Liver (tissue), 9 donors: ENCODE results near the gene FAM186B. TPM values are rescaled to one million over a fixed set of nuclear protein-coding genes. Genes with fewer than 3 reads are reported as not detected.

ENCODE experiments used
- DNase-seq: peaks from one replicate; pipeline ENCODE4 v3.0.0-alpha.2; 2017; ENCODE audit warnings: low spot score
- H3K27ac ChIP-seq, 2 donors: one replicate each; pipeline ENCODE4 v1.7.0; 2013; ENCODE audit warnings: inconsistent platforms in 2 of 2, low read length in 2 of 2, control low read depth in 1 of 2, low read depth in 1 of 2, mild to moderate bottlenecking in 1 of 2
- H3K27me3 ChIP-seq, 4 donors: one replicate each; pipeline versions ENCODE4 v1.6.1 to v1.7.0; 2013; ENCODE audit warnings: low read length in 3 of 4, inconsistent platforms in 1 of 4, mild to moderate bottlenecking in 1 of 4, moderate library complexity in 1 of 4; ENCODE audit not compliant: control insufficient read depth in 4 of 4, insufficient read depth in 4 of 4
- H3K36me3 ChIP-seq, 4 donors: one replicate each; pipeline versions ENCODE4 v1.6.1 to v1.7.0; 2013; ENCODE audit warnings: low read length in 3 of 4, mild to moderate bottlenecking in 3 of 4, low read depth in 1 of 4, moderate library complexity in 1 of 4; ENCODE audit not compliant: control insufficient read depth in 4 of 4, insufficient read depth in 3 of 4
- H3K4me1 ChIP-seq, 4 donors: one replicate each; pipeline versions ENCODE4 v1.6.1 to v1.7.0; 2013; ENCODE audit warnings: low read length in 3 of 4, mild to moderate bottlenecking in 3 of 4, moderate library complexity in 1 of 4; ENCODE audit not compliant: control insufficient read depth in 4 of 4, insufficient read depth in 4 of 4
- H3K4me3 ChIP-seq, 3 donors: one replicate each; pipeline versions ENCODE4 v1.6.1 to v1.7.0; 2013; ENCODE audit warnings: low read length in 3 of 3, control low read depth in 1 of 3, low read depth in 1 of 3, mild to moderate bottlenecking in 1 of 3
- H3K9ac ChIP-seq, 2 donors: one replicate each; pipeline ENCODE4 v1.7.0; 2013; ENCODE audit warnings: low read length in 2 of 2, mild to moderate bottlenecking in 2 of 2, moderate library complexity in 2 of 2, control low read depth in 1 of 2, low read depth in 1 of 2
- H3K9me3 ChIP-seq, 4 donors: one replicate each; pipeline versions ENCODE4 v1.6.1 to v1.7.0; 2013; ENCODE audit warnings: low read length in 3 of 4; ENCODE audit not compliant: control insufficient read depth in 4 of 4
- ATF3 ChIP-seq: IDR thresholded peaks from 2 replicates; pipeline ENCODE4 v1.6.1; 2016; ENCODE audit warnings: antibody characterized with exemption
- CTCF ChIP-seq: fragments of 150-350 bp; IDR thresholded peaks from 2 replicates; pipeline ENCODE4 v1.5.1; 2017; ENCODE audit warnings: improper control_type of control experiment, low read depth, low read length; ENCODE audit not compliant: missing input control
- FOXA2 ChIP-seq: IDR thresholded peaks from 2 replicates; pipeline ENCODE4 v1.6.1; 2016; ENCODE audit warnings: antibody characterized with exemption
- GABPA ChIP-seq, 2 donors: IDR thresholded peaks in 1 of 2; conservative IDR thresholded peaks in 1 of 2; 2 replicates each; pipeline ENCODE4 v1.6.1; 2016; ENCODE audit warnings: antibody characterized with exemption in 2 of 2, mild to moderate bottlenecking in 1 of 2, moderate library complexity in 1 of 2
- HNF4A ChIP-seq, 2 donors: conservative IDR thresholded peaks; 2 replicates each; pipeline ENCODE4 v1.6.1; 2016; ENCODE audit warnings: antibody characterized with exemption in 2 of 2, mild to moderate bottlenecking in 2 of 2
- JUND ChIP-seq, 2 donors: IDR thresholded peaks; 2 replicates each; pipeline ENCODE4 v1.6.1; 2016; ENCODE audit warnings: antibody characterized with exemption in 2 of 2
- MAX ChIP-seq: IDR thresholded peaks from 2 replicates; pipeline ENCODE4 v1.6.1; 2016; ENCODE audit warnings: antibody characterized with exemption
- NR2F2 ChIP-seq: IDR thresholded peaks from 2 replicates; pipeline ENCODE4 v1.6.1; 2016; ENCODE audit warnings: antibody characterized with exemption
- RAD21 ChIP-seq, 2 donors: IDR thresholded peaks; 2 replicates each; pipeline ENCODE4 v1.6.1; 2016; ENCODE audit warnings: antibody characterized with exemption in 2 of 2, mild to moderate bottlenecking in 2 of 2
- REST ChIP-seq: IDR thresholded peaks from 2 replicates; pipeline ENCODE4 v1.6.1; 2016; ENCODE audit warnings: antibody characterized with exemption, mild to moderate bottlenecking
- RXRA ChIP-seq, 2 donors: IDR thresholded peaks; 2 replicates each; pipeline ENCODE4 v1.6.1; 2017 to 2018; ENCODE audit warnings: antibody characterized with exemption in 2 of 2, mild to moderate bottlenecking in 1 of 2
- SP1 ChIP-seq: IDR thresholded peaks from 2 replicates; pipeline ENCODE4 v1.6.1; 2018; ENCODE audit warnings: antibody characterized with exemption, mild to moderate bottlenecking
- TAF1 ChIP-seq: conservative IDR thresholded peaks from 2 replicates; pipeline ENCODE4 v1.6.1; 2016; ENCODE audit warnings: antibody characterized with exemption, mild to moderate bottlenecking
- YY1 ChIP-seq: IDR thresholded peaks from 2 replicates; pipeline ENCODE4 v1.6.1; 2016; ENCODE audit warnings: antibody characterized with exemption, mild to moderate bottlenecking
- ZBTB33 ChIP-seq: IDR thresholded peaks from 2 replicates; pipeline ENCODE4 v1.6.1; 2016; ENCODE audit warnings: antibody characterized with exemption
- WGBS: extraction: QIAGEN DNeasy Blood & Tissue Kit; methylation state at CpG from one replicate; pipeline ENCODE4 v1.1.7; 2013; 5-methylcytosine and 5-hydroxymethylcytosine counted together
- polyA plus RNA-seq, 2 donors: library from polyadenylated mRNA; stranded (reverse) in 1 of 2; unstranded in 1 of 2; fragments of 200-250 nt in 1 of 2; fragments of >200 nt in 1 of 2; fragmentation: Nextera tagmentation in 1 of 2; extraction: Ambion mirVana in 1 of 2; gene quantifications; one replicate each; pipeline versions ENCODE4 v1.2.1 to v1.2.3, GENCODE V29; 2013 to 2015
- total RNA-seq, 2 donors: library from RNA; depleted of rRNA; stranded (reverse); fragments of >200 nt; gene quantifications; one replicate each; pipeline ENCODE4 v1.2.3, GENCODE V29; 2014
- donor health status: healthy.
- donor health status: healthy.
- donor health status: healthy.
- donor health status: healthy.
- donor health status: healthy.

Gene FAM186B
- total and polyA plus RNA-seq, 4 donors = 0.19 to 0.84 (median 0.42) TPM

- WGBS = 91% methylated on average over 13 of the region's 13 CpGs
- no peak overlapping the region for H3K9ac ChIP-seq
- H3K27ac ChIP-seq = no peak overlapping the region
- H3K4me1 ChIP-seq = peaks cover 0 to 8% (median 5%) of the 10 kb centered on the region in 4 donors
- no peaks in the 10 kb centered on the region for H3K27me3 ChIP-seq
- TF ChIP-seq REST (no peak), CTCF (no peak), RXRA (IDR thresholded peaks at IDR 0.05) (no peak), FOXA2 (no peak), GABPA (IDR thresholded peaks at IDR 0.05 in 1 of 2, conservative IDR thresholded peaks at IDR 0.05 in 1 of 2) (no peak)
- H3K9me3 ChIP-seq = no peaks in the 10 kb centered on the region
- H3K4me3 ChIP-seq = no peak overlapping the region
- peaks cover 0 to 3% (median 1%) of the 10 kb centered on the region in 4 donors for H3K36me3 ChIP-seq
- no peak for DNase-seq
Observed at GRCh38 chr12:49578471-49579112, 26.8 kb downstream of the FAM186B start.

GRCh38 chr12:49577589-49578315 is 27.7 kb downstream of the FAM186B start:
- DNase-seq = no peak
- 88% methylated on average over 9 of the region's 9 CpGs for WGBS
- H3K4me3 ChIP-seq = no peak overlapping the region
- no peak overlapping the region for H3K9ac ChIP-seq
- H3K27ac ChIP-seq = no peak overlapping the region
- no peaks in the 10 kb centered on the region for H3K27me3 ChIP-seq
- H3K9me3 ChIP-seq = no peaks in the 10 kb centered on the region
- H3K4me1 ChIP-seq = peaks cover 0 to 7% (median 5%) of the 10 kb centered on the region in 4 donors
- peaks cover 0 to 3% (median 1%) of the 10 kb centered on the region in 4 donors for H3K36me3 ChIP-seq
- TF ChIP-seq YY1 (no peak), RAD21 (IDR thresholded peaks at IDR 0.05) (no peak), NR2F2 (no peak), HNF4A (conservative IDR thresholded peaks at IDR 0.05) (no peak), MAX (no peak), RXRA (IDR thresholded peaks at IDR 0.05) (no peak), GABPA (IDR thresholded peaks at IDR 0.05 in 1 of 2, conservative IDR thresholded peaks at IDR 0.05 in 1 of 2) (no peak), FOXA2 (no peak), TAF1 (no peak), SP1 (no peak), ATF3 (no peak), CTCF (no peak), ZBTB33 (no peak), JUND (IDR thresholded peaks at IDR 0.05) (no peak), REST (no peak)
